ENCODE measurements around the gene ITIH1.

DNA sequence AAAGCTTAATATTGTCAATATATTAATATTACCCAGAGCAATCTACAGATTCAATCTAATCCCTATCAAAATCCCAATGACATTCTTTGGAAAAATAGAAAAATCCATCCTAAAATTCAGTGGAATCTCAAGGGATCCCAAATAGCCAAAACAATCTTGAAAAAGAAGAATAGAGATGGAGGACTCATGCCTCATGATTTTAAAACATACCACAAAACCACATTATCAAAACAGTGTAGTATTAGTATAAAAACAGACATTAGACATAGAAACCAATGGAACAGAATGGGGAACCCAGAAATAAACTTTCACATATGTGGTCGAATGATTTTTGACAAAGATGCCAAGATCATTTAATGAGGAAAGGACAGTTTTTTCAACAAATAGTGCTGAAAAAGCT lies 21.3 kb upstream of the ITIH1 start:
- TF ChIP-seq EP300 (IDR thresholded peaks at IDR 0.05): no peak
- TF ChIP-seq, protein P1, sequence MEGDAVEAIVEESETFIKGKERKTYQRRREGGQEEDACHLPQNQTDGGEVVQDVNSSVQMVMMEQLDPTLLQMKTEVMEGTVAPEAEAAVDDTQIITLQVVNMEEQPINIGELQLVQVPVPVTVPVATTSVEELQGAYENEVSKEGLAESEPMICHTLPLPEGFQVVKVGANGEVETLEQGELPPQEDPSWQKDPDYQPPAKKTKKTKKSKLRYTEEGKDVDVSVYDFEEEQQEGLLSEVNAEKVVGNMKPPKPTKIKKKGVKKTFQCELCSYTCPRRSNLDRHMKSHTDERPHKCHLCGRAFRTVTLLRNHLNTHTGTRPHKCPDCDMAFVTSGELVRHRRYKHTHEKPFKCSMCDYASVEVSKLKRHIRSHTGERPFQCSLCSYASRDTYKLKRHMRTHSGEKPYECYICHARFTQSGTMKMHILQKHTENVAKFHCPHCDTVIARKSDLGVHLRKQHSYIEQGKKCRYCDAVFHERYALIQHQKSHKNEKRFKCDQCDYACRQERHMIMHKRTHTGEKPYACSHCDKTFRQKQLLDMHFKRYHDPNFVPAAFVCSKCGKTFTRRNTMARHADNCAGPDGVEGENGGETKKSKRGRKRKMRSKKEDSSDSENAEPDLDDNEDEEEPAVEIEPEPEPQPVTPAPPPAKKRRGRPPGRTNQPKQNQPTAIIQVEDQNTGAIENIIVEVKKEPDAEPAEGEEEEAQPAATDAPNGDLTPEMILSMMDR (IDR thresholded peaks at IDR 0.05): no peak
- no peak for TF ChIP-seq TP53 (CRISPR knock-in tag; IDR thresholded peaks at IDR 0.05)
- TF ChIP-seq SREBF2 (IDR thresholded peaks at IDR 0.05): no peak
- TF ChIP-seq MYC (IDR thresholded peaks at IDR 0.05; ENCODE audit: borderline replicate concordance, low read length): no peak
- no peak for TF ChIP-seq NFE2L2 (conservative IDR thresholded peaks at IDR 0.05; ENCODE audit: low read length)
- no peak for TF ChIP-seq ATOH8 (CRISPR knock-in tag; IDR thresholded peaks at IDR 0.05; ENCODE audit: low read depth)
- TF ChIP-seq CHD2 (IDR thresholded peaks at IDR 0.05; ENCODE audit: low read length, partially characterized antibody): no peak
- no peak for TF ChIP-seq TFCP2L1 (CRISPR knock-in tag; IDR thresholded peaks at IDR 0.05)
- no peak for TF ChIP-seq KDM5A (IDR thresholded peaks at IDR 0.05)
- TF ChIP-seq BHLHE40 (IDR thresholded peaks at IDR 0.05; ENCODE audit: low read depth, low read length): no peak
- TF ChIP-seq RCOR1 (IDR thresholded peaks at IDR 0.05; ENCODE audit: low read depth, low read length): no peak
- TF ChIP-seq, protein P2, sequence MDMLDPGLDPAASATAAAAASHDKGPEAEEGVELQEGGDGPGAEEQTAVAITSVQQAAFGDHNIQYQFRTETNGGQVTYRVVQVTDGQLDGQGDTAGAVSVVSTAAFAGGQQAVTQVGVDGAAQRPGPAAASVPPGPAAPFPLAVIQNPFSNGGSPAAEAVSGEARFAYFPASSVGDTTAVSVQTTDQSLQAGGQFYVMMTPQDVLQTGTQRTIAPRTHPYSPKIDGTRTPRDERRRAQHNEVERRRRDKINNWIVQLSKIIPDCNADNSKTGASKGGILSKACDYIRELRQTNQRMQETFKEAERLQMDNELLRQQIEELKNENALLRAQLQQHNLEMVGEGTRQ (IDR thresholded peaks at IDR 0.05): no peak
- TF ChIP-seq PBX3 (IDR thresholded peaks at IDR 0.05): no peak

Measured in A549 (cell line).